Caco-2 (cell line): ENCODE measurements around the gene KPNA1. TPM values are rescaled to one million over a fixed set of nuclear protein-coding genes. Genes with fewer than 3 reads are reported as not detected.

ENCODE experiments used
- BruUV-seq: library from RNA; stranded (reverse); fragments of 400-500 nt; replicated peaks from 2 replicates; lab custom pipeline; 2021; lab: Mats Ljungman, UMichigan
- CTCF ChIA-PET: fragments of 300-600 bp; sonication (Branson Sonifier 250); formaldehyde crosslinking; loops from one replicate; lab custom pipeline; 2022; ENCODE audit warnings: antibody characterized with exemption; lab: Charles Lee
- POLR2A ChIA-PET: fragments of 300-600 bp; sonication (Branson Sonifier 250); formaldehyde crosslinking; loops from one replicate; lab custom pipeline; 2022; ENCODE audit warnings: antibody characterized with exemption; lab: Charles Lee
- DNase-seq, 2 experiments: peaks; one replicate each; pipeline versions ENCODE4 v3.0.0 to v3.0.0-alpha.2; 2020 to 2022
- H3K27me3 ChIP-seq: replicated peaks from 2 replicates; pipeline ENCODE4 v1.6.0; 2011; ENCODE audit warnings: low read length; ENCODE audit not compliant: control insufficient read depth, insufficient read depth
- H3K36me3 ChIP-seq: 2 replicates; pipeline ENCODE4 v1.5.1; 2011; ENCODE audit warnings: low read length; ENCODE audit not compliant: control insufficient read depth, insufficient read depth
- H3K4me1 ChIP-seq: fragments of 250-450 bp; sonication (Bioruptor Pico); 2 replicates; pipeline ENCODE4 v1.5.1; 2020; ENCODE audit warnings: mild to moderate bottlenecking
- H3K4me3 ChIP-seq: 2 replicates; pipeline ENCODE4 v1.5.1; 2011; ENCODE audit warnings: low read depth, mild to moderate bottlenecking, control low read depth, low read length
- H3K9me3 ChIP-seq: fragments of 250-450 bp; sonication (Bioruptor Pico); 2 replicates; pipeline ENCODE4 v1.5.1; 2020; ENCODE audit warnings: mild to moderate bottlenecking, moderate library complexity
- H3K27ac Mint-ChIP-seq: one replicate; pipeline ENCODE4 v1.8.0; 2022; ENCODE audit warnings: mixed read lengths; ENCODE audit not compliant: unreplicated experiment
- H3K27me3 Mint-ChIP-seq: one replicate; pipeline ENCODE4 v1.8.0; 2022; ENCODE audit warnings: mixed read lengths; ENCODE audit not compliant: insufficient read depth, unreplicated experiment
- H3K36me3 Mint-ChIP-seq: one replicate; pipeline ENCODE4 v1.8.0; 2022; ENCODE audit warnings: mild to moderate bottlenecking, mixed read lengths; ENCODE audit not compliant: insufficient read depth, unreplicated experiment
- H3K4me1 Mint-ChIP-seq: one replicate; pipeline ENCODE4 v1.8.0; 2022; ENCODE audit warnings: low read depth, mixed read lengths; ENCODE audit not compliant: unreplicated experiment
- H3K4me3 Mint-ChIP-seq: one replicate; pipeline ENCODE4 v1.8.0; 2022; ENCODE audit warnings: mild to moderate bottlenecking, moderate library complexity, mixed read lengths; ENCODE audit not compliant: unreplicated experiment
- H3K9me3 Mint-ChIP-seq: one replicate; pipeline ENCODE4 v1.8.0; 2022; ENCODE audit warnings: mixed read lengths; ENCODE audit not compliant: unreplicated experiment
- CTCF ChIP-seq, 2 experiments: fragments of 200-600 bp in 1 of 2; IDR thresholded peaks; 1 replicate in 1 of 2; 2 replicates in 1 of 2; pipeline versions ENCODE4 v1.5.1 to v1.8.0; 2011 to 2022; ENCODE audit warnings: antibody characterized with exemption in 1 of 2, control low read depth in 1 of 2, inconsistent platforms in 1 of 2, low read depth in 1 of 2, low read length in 1 of 2, mild to moderate bottlenecking in 1 of 2, moderate library complexity in 1 of 2; ENCODE audit not compliant: insufficient read depth in 1 of 2, severe bottlenecking in 1 of 2, unreplicated experiment in 1 of 2
- intact Hi-C: fragments of 100-400 bp; cut with micrococcal nuclease; formaldehyde crosslinking; loops from one replicate; pipeline ENCODE4 v1.10.0; 2022; ENCODE audit not compliant: unreplicated experiment
- total RNA-seq: library from RNA; stranded (reverse); gene quantifications from 2 replicates; pipeline ENCODE4 v1.2.3, GENCODE V29; 2022

Gene KPNA1
- total RNA-seq, 1 experiment from 2014 or later: 82.0 TPM

GRCh38 chr3:122555275-122556071 is 40.7 kb upstream of the KPNA1 start:
- H3K4me3 ChIP-seq: no peak overlapping the region
- no peaks in the 10 kb centered on the region for H3K4me1 Mint-ChIP-seq
- CTCF ChIA-PET: no interaction called here
- H3K4me3 Mint-ChIP-seq: no peak overlapping the region
- no peak for DNase-seq
- POLR2A ChIA-PET: no interaction called here
- no peaks in the 10 kb centered on the region for H3K27me3 ChIP-seq
- H3K9me3 ChIP-seq: no peaks in the 10 kb centered on the region
- H3K4me1 ChIP-seq: no peaks in the 10 kb centered on the region
- intact Hi-C loops: no loop called here
- TF ChIP-seq CTCF (IDR thresholded peaks at IDR 0.05; ENCODE audit: insufficient read depth in 1 of 2, low read depth in 1 of 2, low read length in 1 of 2, severe bottlenecking in 1 of 2, unreplicated experiment in 1 of 2): no peak
- H3K9me3 Mint-ChIP-seq: no peaks in the 10 kb centered on the region
- TSS peak; percentile 27 for BruUV-seq
- H3K27me3 Mint-ChIP-seq: no peaks in the 10 kb centered on the region
- H3K27ac Mint-ChIP-seq: no peak overlapping the region
- no peaks in the 10 kb centered on the region; the same call in 1 of the 2 replicates for H3K36me3 ChIP-seq
- peaks cover 8% of the 10 kb centered on the region for H3K36me3 Mint-ChIP-seq

GRCh38 chr3:122553171-122553570 is 38.4 kb upstream of the KPNA1 start:
- H3K36me3 Mint-ChIP-seq: peaks cover 8% of the 10 kb centered on the region
- H3K4me1 ChIP-seq: no peaks in the 10 kb centered on the region
- no peaks in the 10 kb centered on the region for H3K27me3 ChIP-seq
- no peak overlapping the region for H3K4me3 ChIP-seq
- ChIA-PET CTCF (no interaction called here), POLR2A (no interaction called here)
- H3K27me3 Mint-ChIP-seq: no peaks in the 10 kb centered on the region
- no peaks in the 10 kb centered on the region for H3K9me3 Mint-ChIP-seq
- DNase-seq: no peak
- intact Hi-C loops: no loop called here
- no peak overlapping the region for H3K4me3 Mint-ChIP-seq
- no peaks in the 10 kb centered on the region for H3K4me1 Mint-ChIP-seq
- H3K36me3 ChIP-seq: no peaks in the 10 kb centered on the region; the same call in 1 of the 2 replicates
- H3K27ac Mint-ChIP-seq: no peak overlapping the region
- no TSS peak for BruUV-seq
- no peaks in the 10 kb centered on the region for H3K9me3 ChIP-seq
- TF ChIP-seq CTCF (IDR thresholded peaks at IDR 0.05; ENCODE audit: insufficient read depth in 1 of 2, low read depth in 1 of 2, low read length in 1 of 2, severe bottlenecking in 1 of 2, unreplicated experiment in 1 of 2): no peak

- intact Hi-C loops: no loop called here
Observed at GRCh38 chr3:122548619-122549018, 33.9 kb upstream of the KPNA1 start.

More at GRCh38 chr3:122548619-122549018, 33.9 kb upstream of the KPNA1 start:
- no peaks in the 10 kb centered on the region for H3K9me3 ChIP-seq
- no peaks in the 10 kb centered on the region for H3K27me3 ChIP-seq
- ChIA-PET CTCF (interaction anchor here (0.5 kb wide), 1 partner anchor 55 kb away, joined by 4 read pairs; no protein-coding TSS in a partner anchor), POLR2A (no interaction called here)
- no TSS peak for BruUV-seq
- no peak overlapping the region for H3K4me3 Mint-ChIP-seq
- DNase-seq: no peak
- TF ChIP-seq CTCF (IDR thresholded peaks at IDR 0.05; ENCODE audit: insufficient read depth in 1 of 2, low read depth in 1 of 2, low read length in 1 of 2, severe bottlenecking in 1 of 2, unreplicated experiment in 1 of 2): no peak
- no peak overlapping the region for H3K4me3 ChIP-seq
- H3K4me1 Mint-ChIP-seq: no peaks in the 10 kb centered on the region
- peaks cover 17% of the 10 kb centered on the region for H3K36me3 Mint-ChIP-seq
- H3K9me3 Mint-ChIP-seq: no peaks in the 10 kb centered on the region
- H3K36me3 ChIP-seq: no peaks in the 10 kb centered on the region
- no peak overlapping the region for H3K27ac Mint-ChIP-seq
- H3K27me3 Mint-ChIP-seq: no peaks in the 10 kb centered on the region
- H3K4me1 ChIP-seq: no peaks in the 10 kb centered on the region
